ENCODE measurements around the gene ATP4B.

Gene ATP4B

DNA sequence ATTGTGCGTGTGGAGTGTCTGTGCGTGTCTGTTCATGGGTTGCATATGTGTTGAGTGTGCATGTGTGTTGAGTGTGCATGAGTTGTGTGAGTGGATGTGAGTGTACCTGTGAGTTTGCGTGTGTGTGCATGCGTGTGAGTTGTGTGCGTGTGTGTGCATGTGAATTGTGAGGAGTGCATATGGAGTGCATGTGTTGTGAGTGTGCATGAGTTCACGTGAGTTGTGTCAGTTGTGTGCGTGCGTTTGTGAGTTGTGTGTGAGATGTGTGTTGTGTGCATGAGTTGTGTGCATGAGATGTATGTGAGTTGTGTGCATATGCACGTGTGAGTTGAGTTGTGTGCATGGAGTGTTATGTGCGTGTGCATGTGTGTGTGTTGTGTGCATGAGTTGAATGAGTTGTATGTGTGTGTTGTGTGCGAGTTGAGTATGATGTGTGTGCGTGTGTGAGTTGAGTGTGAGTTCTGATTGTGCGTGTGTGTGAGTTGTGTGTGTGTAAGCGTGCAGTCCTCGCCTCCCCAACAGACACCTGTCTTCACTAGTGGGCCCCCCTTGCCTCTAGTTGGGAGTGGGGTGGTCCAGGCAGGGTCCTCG is 44.1 kb downstream of the ATP4B start:
- Histone ChIP-seq H3K79me2 (ENCODE audit: low read length) (peaks cover 100% of the 10 kb centered on the region), H3K4me1 (ENCODE audit: low read length) (no peaks in the 10 kb centered on the region), H4K20me1 (ENCODE audit: insufficient read depth, low read length) (peaks cover 4% of the 10 kb centered on the region), H3F3A (ENCODE audit: insufficient read depth, low read length) (no peaks in the 10 kb centered on the region), H3K9me2 (replicated peaks; ENCODE audit: insufficient read depth, low read length) (no peaks in the 10 kb centered on the region), H3K9me3 (replicated peaks; ENCODE audit: insufficient read depth, low read length) (no peaks in the 10 kb centered on the region), H2AFZ (ENCODE audit: low read length) (no peak overlapping the region), H3K36me3 (replicated peaks; ENCODE audit: insufficient read depth, low read length) (peaks cover 6% of the 10 kb centered on the region; the same call in 1 of the 2 replicates), H3K9ac (ENCODE audit: low read length) (no peak overlapping the region), H3K4me3 (ENCODE audit: low read length) (no peak overlapping the region), H3K27ac (ENCODE audit: low read length) (no peak overlapping the region), H3K4me2 (ENCODE audit: low read depth, low read length) (no peak overlapping the region), H3K27me3 (replicated peaks; ENCODE audit: insufficient read depth, low read length) (no peaks in the 10 kb centered on the region)
- TF ChIP-seq, protein P1, sequence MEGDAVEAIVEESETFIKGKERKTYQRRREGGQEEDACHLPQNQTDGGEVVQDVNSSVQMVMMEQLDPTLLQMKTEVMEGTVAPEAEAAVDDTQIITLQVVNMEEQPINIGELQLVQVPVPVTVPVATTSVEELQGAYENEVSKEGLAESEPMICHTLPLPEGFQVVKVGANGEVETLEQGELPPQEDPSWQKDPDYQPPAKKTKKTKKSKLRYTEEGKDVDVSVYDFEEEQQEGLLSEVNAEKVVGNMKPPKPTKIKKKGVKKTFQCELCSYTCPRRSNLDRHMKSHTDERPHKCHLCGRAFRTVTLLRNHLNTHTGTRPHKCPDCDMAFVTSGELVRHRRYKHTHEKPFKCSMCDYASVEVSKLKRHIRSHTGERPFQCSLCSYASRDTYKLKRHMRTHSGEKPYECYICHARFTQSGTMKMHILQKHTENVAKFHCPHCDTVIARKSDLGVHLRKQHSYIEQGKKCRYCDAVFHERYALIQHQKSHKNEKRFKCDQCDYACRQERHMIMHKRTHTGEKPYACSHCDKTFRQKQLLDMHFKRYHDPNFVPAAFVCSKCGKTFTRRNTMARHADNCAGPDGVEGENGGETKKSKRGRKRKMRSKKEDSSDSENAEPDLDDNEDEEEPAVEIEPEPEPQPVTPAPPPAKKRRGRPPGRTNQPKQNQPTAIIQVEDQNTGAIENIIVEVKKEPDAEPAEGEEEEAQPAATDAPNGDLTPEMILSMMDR (IDR thresholded peaks at IDR 0.05; ENCODE audit: low read length): no peak
- no peak for TF ChIP-seq EZH2phosphoT487 (IDR thresholded peaks at IDR 0.05; ENCODE audit: low read length)
- no peak for TF ChIP-seq EZH2 (optimal IDR thresholded peaks at IDR 0.05; ENCODE audit: low read depth, low read length)
- DNase-seq: no peak

GRCh38 chr13:113612607-113613006 is 45.4 kb downstream of the ATP4B start:
- no peaks in the 10 kb centered on the region for H3F3A ChIP-seq (ENCODE audit: insufficient read depth, low read length)
- H3K79me2 ChIP-seq (ENCODE audit: low read length): peaks cover 100% of the 10 kb centered on the region
- no peak overlapping the region for H3K9ac ChIP-seq (ENCODE audit: low read length)
- H3K9me2 ChIP-seq (replicated peaks; ENCODE audit: insufficient read depth, low read length): no peaks in the 10 kb centered on the region
- H3K4me3 ChIP-seq (ENCODE audit: low read length): no peak overlapping the region
- no peak for DNase-seq
- H3K9me3 ChIP-seq (replicated peaks; ENCODE audit: insufficient read depth, low read length): no peaks in the 10 kb centered on the region
- H4K20me1 ChIP-seq (ENCODE audit: insufficient read depth, low read length): peaks cover 6% of the 10 kb centered on the region; the same call in 1 of the 2 replicates
- H3K27me3 ChIP-seq (replicated peaks; ENCODE audit: insufficient read depth, low read length): no peaks in the 10 kb centered on the region
- no peak overlapping the region for H2AFZ ChIP-seq (ENCODE audit: low read length)
- no peak overlapping the region for H3K27ac ChIP-seq (ENCODE audit: low read length)
- peaks cover 6% of the 10 kb centered on the region; the same call in 1 of the 2 replicates for H3K36me3 ChIP-seq (replicated peaks; ENCODE audit: insufficient read depth, low read length)
- TF ChIP-seq EZH2phosphoT487 (IDR thresholded peaks at IDR 0.05; ENCODE audit: low read length) (no peak), EZH2 (optimal IDR thresholded peaks at IDR 0.05; ENCODE audit: low read depth, low read length) (no peak)
- TF ChIP-seq, protein P1 (IDR thresholded peaks at IDR 0.05; ENCODE audit: low read length): no peak
- H3K4me1 ChIP-seq (ENCODE audit: low read length): no peaks in the 10 kb centered on the region
- H3K4me2 ChIP-seq (ENCODE audit: low read depth, low read length): no peak overlapping the region

GRCh38 chr13:113611996-113612395 is 46.0 kb downstream of the ATP4B start:
- Histone ChIP-seq H3K9me3 (replicated peaks; ENCODE audit: insufficient read depth, low read length) (no peaks in the 10 kb centered on the region), H3K27ac (ENCODE audit: low read length) (no peak overlapping the region), H4K20me1 (ENCODE audit: insufficient read depth, low read length) (peaks cover 7% of the 10 kb centered on the region; the same call in 1 of the 2 replicates), H3K36me3 (replicated peaks; ENCODE audit: insufficient read depth, low read length) (peaks cover 6% of the 10 kb centered on the region; the same call in 1 of the 2 replicates), H2AFZ (ENCODE audit: low read length) (no peak overlapping the region), H3K27me3 (replicated peaks; ENCODE audit: insufficient read depth, low read length) (no peaks in the 10 kb centered on the region), H3F3A (ENCODE audit: insufficient read depth, low read length) (no peaks in the 10 kb centered on the region), H3K9ac (ENCODE audit: low read length) (no peak overlapping the region), H3K4me3 (ENCODE audit: low read length) (no peak overlapping the region), H3K4me1 (ENCODE audit: low read length) (no peaks in the 10 kb centered on the region), H3K9me2 (replicated peaks; ENCODE audit: insufficient read depth, low read length) (no peaks in the 10 kb centered on the region), H3K79me2 (ENCODE audit: low read length) (peaks cover 100% of the 10 kb centered on the region), H3K4me2 (ENCODE audit: low read depth, low read length) (no peak overlapping the region)
- DNase-seq: no peak
- TF ChIP-seq, protein P1 (IDR thresholded peaks at IDR 0.05; ENCODE audit: low read length): no peak
- TF ChIP-seq EZH2phosphoT487 (IDR thresholded peaks at IDR 0.05; ENCODE audit: low read length): no peak
- no peak for TF ChIP-seq EZH2 (optimal IDR thresholded peaks at IDR 0.05; ENCODE audit: low read depth, low read length)

All from MM.1S (cell line).